ENCODE data around the gene LASP1.
A peak's percentile ranks its signal among the peaks of the same experiment; 100 is the strongest.

GRCh38 chr17:38922538-38923297 lies 52.9 kb downstream of the LASP1 start:
- TF ChIP-seq CTCF (IDR thresholded peaks at IDR 0.05; ENCODE audit: extremely low read depth in 1 of 2, insufficient read depth in 1 of 2, low read depth in 1 of 2, low read length in 2 of 2), result peak in 1 of 2 donors; percentile 9
- TF ChIP-seq POLR2AphosphoS5 (IDR thresholded peaks at IDR 0.05; ENCODE audit: insufficient read depth, low read depth, low read length), result peak; percentile 46
- no peak for TF ChIP-seq EZH2 (IDR thresholded peaks at IDR 0.05; ENCODE audit: borderline replicate concordance, low read depth, low read length, severe bottlenecking)
- no peak for TF ChIP-seq JUN (IDR thresholded peaks at IDR 0.05; ENCODE audit: borderline replicate concordance, insufficient read depth, insufficient read length, low read depth)
